GM19193 (cell line): ENCODE results near the gene NFIX.

Source experiments
- POLR2A ChIP-seq: IDR thresholded peaks from 4 replicates; pipeline ENCODE4 v1.6.1; 2011; ENCODE audit not compliant: insufficient read depth, insufficient read length; ENCODE audit errors: extremely low read depth

Gene NFIX

DNA sequence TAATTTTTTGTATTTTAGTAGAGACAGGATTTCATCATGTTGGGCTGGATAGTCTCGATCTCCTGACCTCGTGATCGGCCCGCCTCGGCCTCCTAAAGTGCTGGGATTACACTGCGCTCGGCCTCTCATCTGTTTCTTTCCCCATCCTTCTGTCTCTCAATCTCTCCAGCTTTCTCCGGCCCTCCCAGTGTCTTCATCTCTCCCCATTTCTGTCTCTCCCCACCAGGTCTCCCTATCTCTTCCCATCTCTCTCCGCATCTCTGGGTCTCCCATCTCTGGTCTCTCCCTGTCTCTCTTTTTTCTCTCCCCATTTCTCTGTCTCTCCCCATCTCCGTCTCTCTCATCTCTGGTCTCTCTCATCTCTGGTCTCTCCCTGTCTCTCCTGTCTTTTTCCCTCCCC, 12.2 kb upstream of the NFIX start:
- TF ChIP-seq POLR2A: no peak

DNA sequence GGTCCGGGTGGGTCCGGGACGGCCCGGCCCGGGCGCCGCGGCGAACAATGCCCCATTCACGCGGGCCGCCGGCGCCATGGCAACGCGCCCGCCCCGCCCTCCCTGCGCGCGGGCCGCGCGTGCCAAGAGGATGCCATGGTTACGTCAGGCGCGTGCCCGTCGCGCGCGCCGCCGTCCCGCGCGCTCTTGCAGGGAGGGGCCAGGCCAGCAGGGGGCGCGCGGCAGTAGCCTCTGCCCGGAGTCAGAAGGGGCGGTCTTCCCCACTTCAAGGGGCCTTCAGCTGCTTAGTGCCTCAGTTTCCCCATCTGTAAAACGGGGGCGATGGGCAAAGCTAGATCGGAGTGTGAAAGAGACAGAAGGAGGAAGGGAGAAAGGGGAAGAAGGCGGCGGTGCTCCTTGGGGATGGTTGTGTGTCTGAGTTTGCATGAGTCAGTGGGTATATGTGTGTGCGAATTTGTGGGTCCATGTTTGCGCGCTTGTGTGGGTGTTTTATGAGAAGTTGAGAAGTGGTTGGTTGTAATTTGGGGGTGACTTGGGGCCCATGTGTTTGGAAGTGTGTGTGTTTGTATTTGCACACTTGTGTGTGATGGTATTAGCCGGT, 11.6 kb upstream of the NFIX start:
- no peak for TF ChIP-seq POLR2A

DNA sequence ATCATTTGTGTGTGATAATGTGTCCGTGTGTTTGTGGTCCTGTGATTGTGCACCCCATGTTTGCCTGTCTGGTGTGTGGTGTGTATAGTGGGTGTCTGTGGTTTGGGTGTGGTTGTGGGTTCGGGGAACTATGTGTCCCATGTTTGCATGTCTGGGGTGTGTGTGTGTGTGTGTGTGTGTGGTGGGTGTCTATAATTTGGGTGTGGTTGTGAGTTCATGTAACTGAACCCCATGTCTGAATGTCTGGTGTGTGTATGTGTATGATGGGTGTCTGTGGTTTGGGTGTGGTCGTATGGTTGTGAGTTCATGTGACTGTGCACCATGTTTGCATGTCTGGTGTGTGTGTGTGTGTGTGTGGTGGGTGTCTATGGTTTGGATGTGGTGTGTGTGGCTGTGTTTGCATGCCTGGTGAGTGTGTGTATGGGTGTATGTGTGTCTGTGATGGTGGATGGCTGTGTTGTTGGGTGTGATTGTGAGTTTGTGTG, 11.1 kb upstream of the NFIX start:
- no peak for TF ChIP-seq POLR2A

DNA sequence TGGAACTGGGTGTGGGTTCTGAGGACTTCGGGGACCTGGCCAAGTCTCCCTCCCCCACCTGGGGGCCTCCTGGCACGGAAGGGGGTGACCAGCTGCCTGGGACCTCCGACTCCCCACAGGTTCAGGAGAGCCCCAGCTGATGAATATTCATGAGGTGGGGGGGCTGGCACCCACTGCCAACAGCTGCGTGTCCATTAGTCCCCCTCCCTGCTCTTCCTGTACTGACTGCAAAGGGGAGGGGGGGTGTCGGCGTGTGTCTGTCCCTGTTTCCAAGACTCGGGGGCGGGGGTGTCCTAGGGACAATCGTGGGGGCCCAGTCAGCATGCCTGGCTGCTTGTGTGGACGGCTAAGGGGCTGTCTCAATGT, 10.6 kb upstream of the NFIX start:
- no peak for TF ChIP-seq POLR2A

DNA sequence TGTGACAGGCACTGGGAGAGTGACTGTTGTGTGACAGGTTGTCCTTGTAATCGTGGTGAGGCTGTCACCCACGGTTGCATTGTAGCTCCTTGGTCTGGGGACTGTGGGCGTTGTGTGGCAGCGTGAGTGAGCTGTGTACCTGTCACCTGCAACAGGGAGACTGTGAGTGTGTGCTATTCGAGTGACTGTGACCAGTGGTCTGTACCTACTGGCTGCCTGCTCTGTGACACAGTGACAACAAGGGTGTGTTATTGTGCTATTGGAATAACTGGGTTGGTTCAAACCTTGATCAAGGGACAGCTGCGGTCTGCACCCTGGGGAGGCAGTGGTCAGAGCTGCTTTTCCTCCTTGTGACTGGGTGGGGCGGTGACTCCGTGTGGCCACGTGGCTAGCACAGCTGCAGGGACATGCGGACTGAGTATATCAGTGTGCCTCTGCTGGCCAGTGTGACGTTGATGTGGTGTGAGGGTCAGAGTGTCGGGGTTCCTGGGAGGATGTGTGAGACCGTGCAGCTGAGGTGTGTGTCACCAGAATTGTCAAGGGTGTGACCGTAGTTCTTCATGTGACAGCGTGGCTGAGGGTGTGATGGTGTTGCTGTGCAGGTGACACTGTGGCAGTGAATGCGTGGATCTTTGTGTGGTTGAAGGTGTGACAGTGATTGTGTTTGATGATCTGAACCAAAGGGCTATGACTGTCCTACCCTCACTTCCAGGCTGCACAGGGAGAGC, 10.1 kb upstream of the NFIX start:
- TF ChIP-seq POLR2A: no peak

DNA sequence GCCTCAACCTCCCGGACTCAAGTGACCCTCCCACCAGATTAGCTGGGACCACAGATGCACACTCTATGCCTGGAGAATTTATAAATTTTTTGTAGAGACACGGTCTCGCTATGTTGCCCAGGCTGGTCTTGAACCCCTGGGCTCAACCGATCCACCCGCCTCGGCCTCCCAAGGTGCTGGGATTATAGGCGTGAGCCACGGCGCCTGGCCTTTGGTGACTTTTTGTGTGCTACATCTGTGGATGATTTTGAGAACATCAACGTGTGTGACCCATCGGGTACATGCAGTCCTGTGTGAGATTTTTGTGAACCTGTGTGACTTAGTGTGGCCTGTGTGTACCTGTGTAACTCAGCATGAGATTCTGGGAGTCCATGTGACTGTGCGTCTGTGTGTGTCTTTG, 8.5 kb upstream of the NFIX start:
- no peak for TF ChIP-seq POLR2A

DNA sequence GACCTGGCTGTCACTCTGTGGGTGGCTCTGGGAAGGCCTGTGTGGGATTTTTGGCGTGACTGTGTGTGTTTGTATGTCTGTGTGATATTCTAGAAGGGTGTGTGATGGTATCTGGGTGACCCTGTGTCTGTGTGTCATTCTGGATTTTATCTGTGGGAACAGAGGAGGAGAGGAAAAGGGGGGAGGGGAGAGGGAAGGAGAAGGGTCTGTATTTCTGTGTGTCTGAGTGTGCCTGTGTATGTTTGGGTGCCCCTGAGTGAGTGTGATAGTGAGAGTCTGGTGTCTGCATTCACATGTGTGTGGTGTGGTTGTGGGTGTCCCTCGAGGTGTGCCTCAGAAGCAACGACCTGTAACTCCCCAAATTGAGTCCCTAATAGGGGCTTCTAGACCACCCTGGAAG, 8.1 kb upstream of the NFIX start:
- TF ChIP-seq POLR2A: no peak

DNA sequence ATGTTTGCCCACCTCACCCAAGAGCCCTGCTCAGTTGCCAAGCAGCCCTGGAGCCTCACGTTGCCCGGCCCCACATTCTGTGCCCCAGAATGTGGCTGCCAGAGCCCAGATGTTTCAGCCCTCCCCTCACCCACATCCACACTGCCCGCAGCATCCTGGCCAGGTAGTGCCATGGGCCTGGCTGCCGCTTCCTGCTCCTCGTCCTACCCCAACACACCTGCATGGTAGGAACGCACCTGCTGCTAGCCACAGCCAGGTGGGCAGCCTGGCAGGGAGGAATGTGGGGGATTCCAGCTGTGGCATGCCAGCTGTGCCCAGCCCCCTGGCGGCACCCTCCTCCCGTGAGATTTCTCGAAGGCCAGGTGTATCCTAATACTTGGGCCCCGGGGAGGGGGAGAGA, 7.5 kb upstream of the NFIX start:
- TF ChIP-seq POLR2A: no peak

DNA sequence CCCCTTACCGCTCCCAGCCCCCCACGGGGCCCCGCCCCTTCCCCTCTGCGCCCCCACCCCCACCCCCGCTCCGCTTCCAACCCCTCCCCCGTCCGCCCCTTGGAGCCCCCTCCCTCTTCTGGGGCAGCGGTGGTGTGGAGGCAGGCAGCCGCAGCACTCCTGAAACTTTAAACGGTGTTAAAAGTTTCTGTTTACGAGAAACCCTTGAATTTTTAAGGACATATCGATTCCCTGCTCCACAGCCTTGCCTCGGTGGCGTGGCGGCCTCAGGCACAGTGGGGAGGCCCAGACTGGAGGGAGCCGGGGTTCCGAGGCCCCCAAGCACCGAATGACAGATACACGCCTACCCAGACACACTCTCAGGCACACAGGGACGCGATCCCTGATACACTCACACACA, 4.8 kb upstream of the NFIX start:
- TF ChIP-seq POLR2A: no peak

DNA sequence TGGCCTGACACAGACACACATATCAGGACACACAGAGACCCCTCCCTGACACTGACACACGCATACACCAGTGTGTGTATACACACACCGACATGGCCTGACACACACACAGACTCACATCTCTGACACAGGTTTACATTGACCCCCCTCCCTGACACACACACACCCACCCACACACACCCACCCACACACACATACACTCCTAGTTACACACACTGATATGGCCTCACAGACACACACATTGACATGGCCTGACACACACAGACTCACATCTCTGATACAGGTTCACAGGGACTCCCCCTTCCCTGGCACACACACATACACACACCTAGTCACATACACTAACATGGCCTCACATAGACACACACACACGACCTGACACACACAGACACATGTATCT, 4.4 kb upstream of the NFIX start:
- TF ChIP-seq POLR2A: no peak

DNA sequence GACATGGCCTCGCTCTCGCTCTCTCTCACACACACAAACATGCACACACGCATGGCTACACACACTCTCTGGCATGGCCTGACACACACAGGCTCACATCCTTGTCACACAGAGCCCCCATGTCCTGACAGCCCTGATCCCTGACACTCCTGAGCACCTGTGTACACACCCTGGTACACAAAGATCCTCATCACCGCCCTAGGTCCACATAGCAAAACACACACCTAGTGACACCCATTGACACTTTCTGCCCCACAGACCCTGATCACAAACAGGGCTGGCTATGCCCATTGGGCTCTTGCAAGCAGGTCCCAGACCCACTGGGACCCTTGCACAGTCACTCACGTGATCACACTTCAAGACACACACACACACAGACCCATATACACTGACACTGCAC, 4.0 kb upstream of the NFIX start:
- no peak for TF ChIP-seq POLR2A

DNA sequence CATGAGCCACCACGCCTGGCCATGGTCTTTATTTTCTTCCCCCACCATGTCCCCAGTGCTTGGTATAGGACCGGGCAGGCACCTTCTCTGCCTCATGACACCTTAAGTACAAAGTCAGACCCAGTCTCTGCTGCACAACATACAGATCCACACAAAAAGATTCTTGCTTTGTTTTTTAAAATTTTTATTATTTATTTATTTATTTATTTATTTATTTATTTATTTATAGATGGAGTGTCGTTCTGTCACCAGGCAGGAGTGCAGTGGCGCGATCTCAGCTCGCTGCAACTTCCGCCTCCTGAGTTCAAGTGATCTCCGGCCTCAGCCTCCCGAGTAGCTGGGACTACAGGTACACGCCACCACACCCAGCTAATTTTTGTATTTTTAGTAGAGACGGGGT, 2.5 kb upstream of the NFIX start:
- TF ChIP-seq POLR2A: no peak

DNA sequence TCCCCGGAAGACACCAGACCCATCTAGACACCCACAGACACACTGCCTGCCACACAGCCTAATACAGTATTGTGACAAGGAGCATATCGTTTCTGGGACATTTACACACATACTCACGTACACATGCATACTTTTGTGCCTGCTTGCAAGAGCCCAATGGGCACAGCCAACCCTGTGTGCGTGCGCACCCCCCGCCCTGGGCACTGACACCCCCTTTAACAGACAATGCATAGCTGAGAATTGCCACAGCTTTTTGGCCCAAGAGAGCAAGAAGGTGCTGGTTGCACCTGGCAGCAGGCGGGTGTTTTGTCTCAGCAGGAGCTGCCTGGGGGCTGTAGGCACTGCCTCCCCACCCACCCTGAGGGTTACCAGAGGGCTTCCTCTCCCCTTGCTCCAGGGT, 1.7 kb upstream of the NFIX start:
- TF ChIP-seq POLR2A: no peak

DNA sequence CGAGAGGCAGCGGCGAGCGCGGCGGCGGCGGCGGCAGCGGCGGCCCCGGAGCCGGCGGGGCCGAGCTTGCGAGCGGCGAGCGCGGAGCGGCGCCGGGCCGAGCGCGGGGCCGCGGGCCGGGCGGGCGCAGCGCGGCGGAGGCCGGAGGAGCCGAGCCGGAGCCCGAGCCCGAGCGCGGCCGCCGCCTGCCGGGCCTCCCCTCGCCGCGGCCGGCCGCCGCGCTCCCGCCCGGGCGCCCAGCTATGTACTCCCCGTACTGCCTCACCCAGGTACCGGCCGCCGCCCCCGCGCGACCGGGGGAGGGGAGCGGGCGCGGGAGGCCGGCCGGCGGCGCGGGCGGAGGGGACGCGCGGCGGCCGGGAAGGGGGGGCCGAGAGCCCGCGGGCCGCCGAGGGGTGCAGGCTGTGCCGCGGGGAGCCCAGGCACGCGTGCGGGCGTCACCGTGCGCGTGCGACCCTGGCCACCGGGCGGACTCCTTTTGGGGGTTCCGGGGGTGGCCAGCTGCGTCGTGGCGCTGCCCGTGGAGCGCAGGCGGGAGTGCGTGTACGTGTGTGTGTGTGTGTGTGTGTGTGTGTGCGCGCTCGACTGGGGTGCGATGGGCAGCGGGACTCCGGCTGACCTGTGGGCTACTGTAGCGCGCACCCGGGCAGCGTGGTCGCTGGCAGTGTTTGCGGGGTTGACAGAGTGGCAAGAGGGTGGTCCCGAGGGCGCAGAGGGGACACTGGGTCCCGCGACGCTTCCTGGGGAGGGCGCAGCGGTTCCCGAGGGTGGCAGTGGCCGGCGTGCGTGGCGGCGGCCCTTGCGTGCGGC, 526 bp downstream of the NFIX start:
- no peak for TF ChIP-seq POLR2A

DNA sequence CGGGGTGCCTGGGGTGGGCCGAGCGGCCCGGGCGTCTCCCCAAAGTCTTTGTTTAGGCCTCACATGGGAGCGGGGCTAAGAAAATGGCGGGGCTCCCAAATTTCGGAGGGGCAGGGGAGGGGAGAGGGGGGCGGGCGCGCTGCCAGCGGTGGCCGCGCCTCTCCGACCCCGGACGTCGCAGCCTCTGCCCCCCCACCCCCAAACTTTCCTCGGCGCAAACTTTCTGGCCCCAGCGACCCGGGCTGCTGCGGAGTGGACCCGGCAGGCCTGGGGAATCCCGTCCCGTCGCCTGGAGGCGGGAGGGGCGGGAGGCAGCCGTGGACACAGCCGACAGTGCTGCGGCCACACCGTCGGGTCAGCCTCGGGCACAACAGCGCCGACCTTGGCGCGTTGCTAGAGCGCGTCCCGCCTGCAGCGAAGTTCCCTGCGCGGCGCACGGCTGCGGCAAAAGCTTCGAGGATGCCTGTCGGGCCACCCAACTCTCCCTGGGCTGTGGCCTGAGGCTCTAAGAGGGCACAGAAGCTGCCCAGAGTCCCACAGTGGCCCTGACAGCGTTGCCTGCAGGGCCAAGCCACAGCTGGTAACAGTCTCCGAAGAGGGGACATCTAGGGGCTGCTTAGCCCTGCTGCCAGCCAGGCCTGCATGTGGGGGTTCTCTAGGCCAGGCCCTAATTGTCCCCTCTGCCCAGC, 1.3 kb downstream of the NFIX start:
- no peak for TF ChIP-seq POLR2A
